Osteoblast (primary cell): ENCODE data around the gene TIPRL. TPM values are rescaled to one million over a fixed set of nuclear protein-coding genes. Genes with fewer than 3 reads are reported as not detected.

Source experiments
- DNase-seq: peaks from one replicate; pipeline ENCODE4 v3.0.0; 2011; ENCODE audit warnings: low spot score, mixed read lengths; ENCODE audit not compliant: insufficient read length; ENCODE audit errors: missing footprints
- H2AFZ ChIP-seq: 2 replicates; pipeline ENCODE4 v1.6.0; 2011; ENCODE audit warnings: mild to moderate bottlenecking, low read length
- H3K27ac ChIP-seq: 2 replicates; pipeline ENCODE4 v1.5.1; 2011; ENCODE audit warnings: mild to moderate bottlenecking, low read depth, low read length, moderate library complexity
- H3K27me3 ChIP-seq: 2 replicates; pipeline ENCODE4 v1.6.0; 2012; ENCODE audit warnings: mild to moderate bottlenecking, control low read depth, inconsistent platforms, low read length, moderate library complexity; ENCODE audit not compliant: insufficient read depth
- H3K36me3 ChIP-seq: 2 replicates; pipeline ENCODE4 v1.5.1; 2011; ENCODE audit warnings: mild to moderate bottlenecking, low read length, control low read depth, moderate library complexity; ENCODE audit not compliant: insufficient read depth
- H3K4me1 ChIP-seq: 2 replicates; pipeline ENCODE4 v1.5.1; 2011; ENCODE audit warnings: mild to moderate bottlenecking, low read length, control low read depth, moderate library complexity; ENCODE audit not compliant: insufficient read depth
- H3K4me2 ChIP-seq: 2 replicates; pipeline ENCODE4 v1.6.0; 2011; ENCODE audit warnings: mild to moderate bottlenecking, low read length; ENCODE audit not compliant: insufficient read depth
- H3K4me3 ChIP-seq: fragments of 200-600 bp; sonication (generic); 3 replicates; pipeline ENCODE4 v1.5.1; 2012; ENCODE audit warnings: mild to moderate bottlenecking, low read length, inconsistent platforms; ENCODE audit not compliant: insufficient read depth
- H3K79me2 ChIP-seq: 2 replicates; pipeline ENCODE4 v1.6.0; 2012; ENCODE audit warnings: mild to moderate bottlenecking, low read length, control low read depth, inconsistent platforms; ENCODE audit not compliant: insufficient read depth
- H3K9me3 ChIP-seq: 2 replicates; pipeline ENCODE4 v1.5.1; 2011; ENCODE audit warnings: low read depth, low read length, control low read depth
- H4K20me1 ChIP-seq: 2 replicates; pipeline ENCODE4 v1.6.0; 2012; ENCODE audit warnings: mild to moderate bottlenecking, low read length, control low read depth; ENCODE audit not compliant: insufficient read depth
- total RNA-seq: library from RNA; depleted of rRNA; stranded (reverse); fragments of >200 nt; gene quantifications from 2 replicates; pipeline ENCODE4 v1.2.3, GENCODE V29; 2012
- TF ChIP-seq, protein P1 (sequence below): IDR thresholded peaks from 2 replicates; pipeline ENCODE4 v1.5.1; 2011; ENCODE audit warnings: mild to moderate bottlenecking, low read depth, low read length, moderate library complexity; ENCODE audit errors: extremely low read depth

TIPRL gene
- total RNA-seq, 1 donor, result 30.8 TPM

DNA sequence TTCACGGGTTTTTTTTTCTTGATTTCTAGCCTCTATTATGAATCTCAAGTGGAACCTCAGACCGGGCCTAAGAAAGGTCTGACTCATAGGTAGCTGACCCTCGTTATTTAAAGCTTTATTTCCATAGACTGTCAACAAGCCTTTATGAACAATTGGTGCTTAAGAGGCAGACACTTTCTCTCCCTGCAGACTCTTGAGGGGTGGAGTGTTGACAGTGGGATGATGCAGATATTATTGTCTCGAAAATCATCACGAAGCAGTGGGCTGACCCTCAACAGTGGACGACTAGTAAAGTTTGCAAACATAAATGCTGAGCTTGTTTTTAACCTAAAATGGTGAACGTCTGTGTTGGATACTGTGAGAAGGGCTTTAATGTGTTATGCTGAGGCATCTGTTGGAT is 48.9 kb downstream of the TIPRL start:
- H3K79me2 ChIP-seq, result peaks cover 65% of the 10 kb centered on the region
- H3K27me3 ChIP-seq, result no peaks in the 10 kb centered on the region
- H2AFZ ChIP-seq, result peak overlapping the region; percentile 43
- peaks cover 8% of the 10 kb centered on the region for H3K36me3 ChIP-seq
- TF ChIP-seq, protein P1, sequence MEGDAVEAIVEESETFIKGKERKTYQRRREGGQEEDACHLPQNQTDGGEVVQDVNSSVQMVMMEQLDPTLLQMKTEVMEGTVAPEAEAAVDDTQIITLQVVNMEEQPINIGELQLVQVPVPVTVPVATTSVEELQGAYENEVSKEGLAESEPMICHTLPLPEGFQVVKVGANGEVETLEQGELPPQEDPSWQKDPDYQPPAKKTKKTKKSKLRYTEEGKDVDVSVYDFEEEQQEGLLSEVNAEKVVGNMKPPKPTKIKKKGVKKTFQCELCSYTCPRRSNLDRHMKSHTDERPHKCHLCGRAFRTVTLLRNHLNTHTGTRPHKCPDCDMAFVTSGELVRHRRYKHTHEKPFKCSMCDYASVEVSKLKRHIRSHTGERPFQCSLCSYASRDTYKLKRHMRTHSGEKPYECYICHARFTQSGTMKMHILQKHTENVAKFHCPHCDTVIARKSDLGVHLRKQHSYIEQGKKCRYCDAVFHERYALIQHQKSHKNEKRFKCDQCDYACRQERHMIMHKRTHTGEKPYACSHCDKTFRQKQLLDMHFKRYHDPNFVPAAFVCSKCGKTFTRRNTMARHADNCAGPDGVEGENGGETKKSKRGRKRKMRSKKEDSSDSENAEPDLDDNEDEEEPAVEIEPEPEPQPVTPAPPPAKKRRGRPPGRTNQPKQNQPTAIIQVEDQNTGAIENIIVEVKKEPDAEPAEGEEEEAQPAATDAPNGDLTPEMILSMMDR, result no peak
- peak overlapping the region; percentile 34 for H3K27ac ChIP-seq
- peaks cover 34% of the 10 kb centered on the region for H4K20me1 ChIP-seq
- peaks cover 25% of the 10 kb centered on the region for H3K4me1 ChIP-seq
- H3K4me3 ChIP-seq, result peak overlapping the region; percentile 85
- peak; percentile 83 for DNase-seq
- peak overlapping the region; percentile 89 for H3K4me2 ChIP-seq
- peaks cover 2% of the 10 kb centered on the region for H3K9me3 ChIP-seq

DNA sequence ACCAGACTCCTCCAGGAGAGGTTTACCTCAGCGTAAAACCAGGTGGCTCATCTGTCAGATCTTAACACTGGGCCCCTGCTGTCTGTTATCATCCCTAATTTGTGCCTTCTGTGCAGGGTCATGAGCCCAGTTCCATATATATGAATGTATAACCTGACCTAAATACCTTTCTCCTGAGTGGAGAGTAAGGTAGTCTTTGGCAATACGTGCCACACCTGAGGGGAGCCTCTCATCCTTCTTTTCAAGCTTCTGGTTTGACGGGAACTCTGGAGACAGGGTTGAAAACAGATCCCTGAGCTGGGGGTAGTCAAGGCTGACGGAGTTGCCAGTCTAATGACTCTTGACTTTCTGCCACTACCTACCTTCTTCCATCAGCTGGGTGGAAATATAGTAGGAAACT is 51.1 kb downstream of the TIPRL start:
- H3K27ac ChIP-seq, result no peak overlapping the region
- H3K4me1 ChIP-seq, result peaks cover 25% of the 10 kb centered on the region
- no peaks in the 10 kb centered on the region for H3K9me3 ChIP-seq
- H2AFZ ChIP-seq, result no peak overlapping the region
- H3K4me3 ChIP-seq, result no peak overlapping the region
- H3K79me2 ChIP-seq, result peaks cover 84% of the 10 kb centered on the region
- H3K4me2 ChIP-seq, result no peak overlapping the region
- peaks cover 17% of the 10 kb centered on the region for H3K36me3 ChIP-seq
- no peak for DNase-seq
- peaks cover 41% of the 10 kb centered on the region for H4K20me1 ChIP-seq
- no peaks in the 10 kb centered on the region for H3K27me3 ChIP-seq
- TF ChIP-seq, protein P1, result no peak

DNA sequence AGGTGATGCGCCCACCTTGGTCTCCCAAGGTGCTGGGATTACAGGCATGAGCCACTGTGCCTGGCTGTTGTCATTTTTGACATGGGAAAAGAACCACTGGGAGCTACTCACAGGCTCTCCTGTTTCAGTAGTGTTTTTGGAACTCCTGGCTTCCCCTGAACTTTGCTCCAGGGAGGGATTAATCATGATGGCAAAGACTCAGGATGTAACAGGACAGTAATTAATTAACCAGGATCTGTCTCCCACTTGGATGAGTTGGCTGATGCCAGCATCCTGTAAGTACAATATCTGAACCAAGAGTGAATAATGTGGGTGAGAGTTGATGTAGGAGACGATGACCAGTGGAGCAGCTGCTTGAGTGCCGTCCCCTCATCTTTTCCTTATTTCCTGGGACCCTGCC is 51.9 kb downstream of the TIPRL start:
- DNase-seq, result no peak
- Histone ChIP-seq H3K36me3 (peaks cover 19% of the 10 kb centered on the region), H4K20me1 (peaks cover 42% of the 10 kb centered on the region)

DNA sequence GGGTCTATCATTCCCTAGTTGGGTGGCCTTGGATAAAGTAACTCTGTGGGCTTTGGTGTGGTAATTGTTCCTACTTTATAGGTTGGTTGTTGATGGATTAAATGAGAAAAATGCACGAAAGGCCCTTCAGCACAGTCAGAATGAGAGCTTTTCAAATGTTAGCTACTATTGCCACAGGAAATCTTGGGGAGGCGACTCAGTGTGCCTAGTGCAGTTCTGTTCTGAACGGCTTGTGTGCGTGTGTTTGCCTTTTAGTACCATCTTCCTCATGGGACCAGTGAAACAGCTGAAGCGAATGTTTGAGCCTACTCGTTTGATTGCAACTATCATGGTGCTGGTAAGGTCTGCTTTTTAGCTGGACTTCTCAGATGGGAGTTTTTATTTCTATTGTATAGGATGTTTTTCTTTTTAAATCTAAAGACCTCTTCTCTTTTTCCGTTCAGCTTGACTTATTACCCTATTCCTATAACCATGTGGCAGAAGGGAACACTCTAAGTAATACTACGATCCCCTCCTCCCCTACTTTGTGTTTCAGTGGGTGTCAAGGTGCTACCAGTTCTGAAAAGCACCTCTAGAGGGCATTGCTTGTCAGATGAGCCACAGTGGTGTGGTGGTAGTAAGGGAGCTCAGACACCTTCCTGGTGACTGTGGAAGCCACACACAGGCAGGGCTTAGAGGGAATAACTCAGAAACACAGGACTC is 56.2 kb downstream of the TIPRL start:
- Histone ChIP-seq H3K4me1 (peaks cover 6% of the 10 kb centered on the region), H3K4me2 (no peak overlapping the region), H3K27ac (no peak overlapping the region), H3K4me3 (no peak overlapping the region), H4K20me1 (peaks cover 28% of the 10 kb centered on the region), H3K79me2 (peaks cover 43% of the 10 kb centered on the region), H3K27me3 (no peaks in the 10 kb centered on the region), H3K9me3 (no peaks in the 10 kb centered on the region), H2AFZ (no peak overlapping the region), H3K36me3 (peaks cover 45% of the 10 kb centered on the region)
- TF ChIP-seq, protein P1, result peak; percentile 78
- peak; percentile 87 for DNase-seq

More for the DNA sequence above, 51.9 kb downstream of the TIPRL start:
- peaks cover 25% of the 10 kb centered on the region for H3K4me1 ChIP-seq
- no peak overlapping the region for H2AFZ ChIP-seq
- H3K4me2 ChIP-seq, result no peak overlapping the region
- no peak overlapping the region for H3K4me3 ChIP-seq
- H3K27ac ChIP-seq, result no peak overlapping the region
- H3K27me3 ChIP-seq, result no peaks in the 10 kb centered on the region
- TF ChIP-seq, protein P1, result no peak
- no peaks in the 10 kb centered on the region for H3K9me3 ChIP-seq
- peaks cover 80% of the 10 kb centered on the region for H3K79me2 ChIP-seq
